ENCODE data around the gene HLA-A. TPM values are rescaled to one million over a fixed set of nuclear protein-coding genes. Genes with fewer than 3 reads are reported as not detected.

HLA-A gene
- total RNA-seq, 1 donor from 2014 or later = 107 TPM

GRCh38 chr6:29970711-29971110, 28.4 kb downstream of the HLA-A start:
- Histone ChIP-seq H3K4me2 (no peak overlapping the region), H3F3A (ENCODE audit: low read depth) (peaks cover 12% of the 10 kb centered on the region), H3K4me3 (no peak overlapping the region), H3K27me3 (peaks cover 40% of the 10 kb centered on the region), H3K9me3 (ENCODE audit: low read depth) (no peaks in the 10 kb centered on the region), H3K36me3 (no peaks in the 10 kb centered on the region), H3K27ac (no peak overlapping the region), H3K9ac (no peak overlapping the region), H3K4me1 (peaks cover 28% of the 10 kb centered on the region), H2AFZ (replicated peaks) (no peak overlapping the region), H4K20me1 (ENCODE audit: low read depth) (no peaks in the 10 kb centered on the region), H3K79me2 (ENCODE audit: low read depth) (no peaks in the 10 kb centered on the region)
- H3K36me3 Mint-ChIP-seq = no peaks in the 10 kb centered on the region
- H3K27me3 Mint-ChIP-seq (ENCODE audit: insufficient read depth, low read depth) = peaks cover 20% of the 10 kb centered on the region
- no peak overlapping the region for H3K4me3 Mint-ChIP-seq
- no peak for DNase-seq (ENCODE audit: low spot score)
- H3K9me3 Mint-ChIP-seq = no peaks in the 10 kb centered on the region
- peaks cover 31% of the 10 kb centered on the region for H3K4me1 Mint-ChIP-seq
- TF ChIP-seq EZH2 (IDR thresholded peaks at IDR 0.05) (no peak), CTCF (IDR thresholded peaks at IDR 0.05) (no peak), EZH2phosphoT487 (IDR thresholded peaks at IDR 0.05) (no peak)
- no peak overlapping the region for H3K27ac Mint-ChIP-seq

GRCh38 chr6:29974901-29975560, 32.7 kb downstream of the HLA-A start:
- Histone ChIP-seq H3K9ac (no peak overlapping the region), H4K20me1 (ENCODE audit: low read depth) (no peaks in the 10 kb centered on the region), H3K4me1 (peaks cover 10% of the 10 kb centered on the region), H3K36me3 (no peaks in the 10 kb centered on the region), H3K9me3 (ENCODE audit: low read depth) (no peaks in the 10 kb centered on the region), H2AFZ (replicated peaks) (peak overlapping the region; percentile 48), H3K4me3 (peak overlapping the region; percentile 40), H3F3A (ENCODE audit: low read depth) (no peaks in the 10 kb centered on the region), H3K79me2 (ENCODE audit: low read depth) (no peaks in the 10 kb centered on the region), H3K27ac (no peak overlapping the region), H3K4me2 (peak overlapping the region; percentile 75), H3K27me3 (peaks cover 74% of the 10 kb centered on the region)
- Mint-ChIP-seq H3K36me3 (no peaks in the 10 kb centered on the region), H3K27ac (no peak overlapping the region), H3K4me3 (peak overlapping the region; percentile 87), H3K27me3 (ENCODE audit: insufficient read depth, low read depth) (peaks cover 42% of the 10 kb centered on the region), H3K9me3 (no peaks in the 10 kb centered on the region), H3K4me1 (peaks cover 18% of the 10 kb centered on the region)
- DNase-seq (ENCODE audit: low spot score) = peak; percentile 42
- no peak for TF ChIP-seq CTCF (IDR thresholded peaks at IDR 0.05)
- TF ChIP-seq EZH2phosphoT487 (IDR thresholded peaks at IDR 0.05) = no peak
- TF ChIP-seq EZH2 (IDR thresholded peaks at IDR 0.05) = no peak

- peaks cover 74% of the 10 kb centered on the region for H3K27me3 ChIP-seq
- H3K4me3 ChIP-seq = peak overlapping the region; percentile 40
- Mint-ChIP-seq H3K9me3 (no peaks in the 10 kb centered on the region), H3K27me3 (ENCODE audit: insufficient read depth, low read depth) (peaks cover 42% of the 10 kb centered on the region), H3K36me3 (no peaks in the 10 kb centered on the region), H3K4me3 (peak overlapping the region; percentile 87), H3K27ac (no peak overlapping the region), H3K4me1 (peaks cover 18% of the 10 kb centered on the region)
- H3K9ac ChIP-seq = no peak overlapping the region
- peaks cover 10% of the 10 kb centered on the region for H3K4me1 ChIP-seq
- no peaks in the 10 kb centered on the region for H3K79me2 ChIP-seq (ENCODE audit: low read depth)
- no peaks in the 10 kb centered on the region for H3F3A ChIP-seq (ENCODE audit: low read depth)
- TF ChIP-seq EZH2phosphoT487 (IDR thresholded peaks at IDR 0.05) (peak; percentile 72), EZH2 (IDR thresholded peaks at IDR 0.05) (peak; percentile 35), CTCF (IDR thresholded peaks at IDR 0.05) (no peak)
- DNase-seq (ENCODE audit: low spot score) = peak; percentile 49
- no peaks in the 10 kb centered on the region for H3K9me3 ChIP-seq (ENCODE audit: low read depth)
- peak overlapping the region; percentile 48 for H2AFZ ChIP-seq (replicated peaks)
- H3K36me3 ChIP-seq = no peaks in the 10 kb centered on the region
- no peaks in the 10 kb centered on the region for H4K20me1 ChIP-seq (ENCODE audit: low read depth)
- peak overlapping the region; percentile 75 for H3K4me2 ChIP-seq
- no peak overlapping the region for H3K27ac ChIP-seq
Measured at GRCh38 chr6:29975561-29975907, 33.2 kb downstream of the HLA-A start.
